IMR-90 (cell line): ENCODE data around the gene ZNF282. TPM values are rescaled to one million over a fixed set of nuclear protein-coding genes. Genes with fewer than 3 reads are reported as not detected.

Experiments used
- ATAC-seq: fragments of 200-7000 bp; cut with Tn5 transposase; 2 replicates; pipeline ENCODE4 v1.9.1; 2020; ENCODE audit warnings: low read depth, mild to moderate bottlenecking, moderate library complexity
- BruUV-seq: library from RNA; stranded (reverse); fragments of 400-500 nt; replicated peaks from 2 replicates; lab custom pipeline; 2021; lab: Mats Ljungman, UMichigan
- CTCF ChIA-PET: fragments of 300-600 bp; formaldehyde crosslinking; extraction: SDS; loops from one replicate; lab custom pipeline; 2021; ENCODE audit warnings: antibody characterized with exemption; lab: Yijun Ruan, JAX
- POLR2A ChIA-PET: fragments of 300-600 bp; sonication (Branson Sonifier 250); formaldehyde crosslinking; loops from one replicate; lab custom pipeline; 2022; ENCODE audit warnings: antibody characterized with exemption; ENCODE audit not compliant: unreplicated experiment; lab: Charles Lee
- DNase-seq: peaks from one replicate; pipeline ENCODE4 v3.0.0; 2013
- H2AFZ ChIP-seq: replicated peaks from 2 replicates; pipeline ENCODE3; 2013; ENCODE audit warnings: low read length, mild to moderate bottlenecking; ENCODE audit not compliant: poor library complexity
- H2AK5ac ChIP-seq: 2 replicates; pipeline ENCODE4 v1.6.1; 2013; ENCODE audit warnings: low read depth, low read length, inconsistent platforms
- H2AK9ac ChIP-seq: replicated peaks from 2 replicates; pipeline ENCODE3; 2013; ENCODE audit warnings: mild to moderate bottlenecking, low read depth, low read length, moderate library complexity; ENCODE audit not compliant: poor library complexity
- H2BK120ac ChIP-seq: 2 replicates; pipeline ENCODE4 v1.6.1; 2013; ENCODE audit warnings: low read depth, low read length, inconsistent platforms
- H2BK15ac ChIP-seq: 3 replicates; pipeline ENCODE4 v1.6.1; 2013; ENCODE audit warnings: low read depth, low read length, inconsistent platforms
- H2BK20ac ChIP-seq: 2 replicates; pipeline ENCODE4 v1.6.1; 2013; ENCODE audit warnings: low read depth, mild to moderate bottlenecking, inconsistent platforms, low read length, moderate library complexity
- H2BK5ac ChIP-seq: 2 replicates; pipeline ENCODE4 v1.6.1; 2013; ENCODE audit warnings: mild to moderate bottlenecking, low read depth, low read length, inconsistent platforms; ENCODE audit not compliant: poor library complexity, severe bottlenecking
- H3K14ac ChIP-seq: replicated peaks from 2 replicates; pipeline ENCODE4 v1.6.1; 2013; ENCODE audit warnings: low read depth, low read length, inconsistent platforms
- H3K18ac ChIP-seq: 2 replicates; pipeline ENCODE4 v1.6.1; 2013; ENCODE audit warnings: low read depth, low read length, control low read depth
- H3K23ac ChIP-seq: 2 replicates; pipeline ENCODE4 v1.6.1; 2013; ENCODE audit warnings: low read depth, low read length, inconsistent platforms
- H3K27ac ChIP-seq: 2 replicates; pipeline ENCODE4 v1.5.1; 2013; ENCODE audit warnings: mild to moderate bottlenecking, control low read depth, low read length; ENCODE audit not compliant: insufficient read depth
- H3K27me3 ChIP-seq: 2 replicates; pipeline ENCODE4 v1.6.1; 2013; ENCODE audit warnings: low read length; ENCODE audit not compliant: control insufficient read depth, insufficient read depth
- H3K36me3 ChIP-seq: 2 replicates; pipeline ENCODE4 v1.6.1; 2013; ENCODE audit warnings: low read length, mixed read lengths; ENCODE audit not compliant: control insufficient read depth, insufficient read depth
- H3K4ac ChIP-seq: 2 replicates; pipeline ENCODE4 v1.6.1; 2013; ENCODE audit warnings: low read depth, low read length, inconsistent platforms
- H3K4me1 ChIP-seq: 2 replicates; pipeline ENCODE4 v1.6.1; 2013; ENCODE audit warnings: low read length, mixed read lengths; ENCODE audit not compliant: control insufficient read depth, insufficient read depth
- H3K4me2 ChIP-seq: 2 replicates; pipeline ENCODE4 v1.6.1; 2013; ENCODE audit warnings: low read depth, mild to moderate bottlenecking, control low read depth, low read length, moderate library complexity
- H3K4me3 ChIP-seq: 2 replicates; pipeline ENCODE4 v1.5.1; 2013; ENCODE audit warnings: low read depth, mild to moderate bottlenecking, control low read depth, low read length, moderate library complexity; ENCODE audit not compliant: insufficient read depth
- H3K56ac ChIP-seq: 2 replicates; pipeline ENCODE4 v1.6.1; 2013; ENCODE audit warnings: low read length, inconsistent platforms; ENCODE audit not compliant: insufficient read depth; ENCODE audit errors: extremely low read depth
- H3K79me1 ChIP-seq, 2 experiments: 2 replicates each; pipeline ENCODE4 v1.6.1; 2013; ENCODE audit warnings: low read length in 2 of 2, inconsistent platforms in 1 of 2, low read depth in 1 of 2
- H3K9ac ChIP-seq: 2 replicates; pipeline ENCODE4 v1.6.1; 2013; ENCODE audit warnings: low read depth, low read length, control low read depth
- H3K9me1 ChIP-seq: 2 replicates; pipeline ENCODE4 v1.6.1; 2013; ENCODE audit warnings: low read length, inconsistent platforms; ENCODE audit not compliant: insufficient read depth
- H3K9me3 ChIP-seq: 2 replicates; pipeline ENCODE4 v1.6.1; 2013; ENCODE audit warnings: low read length; ENCODE audit not compliant: control insufficient read depth, insufficient read depth
- H4K20me1 ChIP-seq: 2 replicates; pipeline ENCODE4 v1.6.1; 2013; ENCODE audit warnings: low read length, inconsistent platforms; ENCODE audit not compliant: insufficient read depth
- H4K5ac ChIP-seq: 2 replicates; pipeline ENCODE4 v1.6.1; 2013; ENCODE audit warnings: mild to moderate bottlenecking, low read depth, low read length, control low read depth
- H4K8ac ChIP-seq, 2 experiments: 2 replicates each; pipeline ENCODE4 v1.6.1; 2013; ENCODE audit warnings: low read depth in 2 of 2, low read length in 2 of 2, control low read depth in 1 of 2, inconsistent platforms in 1 of 2
- H4K91ac ChIP-seq: 2 replicates; pipeline ENCODE4 v1.6.1; 2013; ENCODE audit warnings: low read depth, low read length, inconsistent platforms; ENCODE audit not compliant: insufficient read depth
- BHLHE40 ChIP-seq: fragments of 150-350 bp; IDR thresholded peaks from 2 replicates; pipeline ENCODE4 v1.6.1; 2016; ENCODE audit warnings: mild to moderate bottlenecking, low read depth, low read length
- MAFK ChIP-seq: IDR thresholded peaks from 2 replicates; pipeline ENCODE4 v1.6.1; 2012; ENCODE audit warnings: low read depth, low read length, improper control_type of control experiment
- MAZ ChIP-seq: IDR thresholded peaks from 2 replicates; pipeline ENCODE4 v1.6.1; 2012; ENCODE audit warnings: low read depth, mild to moderate bottlenecking, low read length, improper control_type of control experiment, moderate library complexity, borderline replicate concordance
- MXI1 ChIP-seq: IDR thresholded peaks from 2 replicates; pipeline ENCODE4 v1.6.1; 2012; ENCODE audit warnings: low read depth, mild to moderate bottlenecking, low read length, moderate library complexity, borderline replicate concordance
- NFE2L2 ChIP-seq: fragments of 150-350 bp; IDR thresholded peaks from 2 replicates; pipeline ENCODE4 v1.6.1; 2016; ENCODE audit warnings: low read depth, mild to moderate bottlenecking, low read length
- POLR2A ChIP-seq: IDR thresholded peaks from 2 replicates; pipeline ENCODE4 v1.6.1; 2012; ENCODE audit warnings: mild to moderate bottlenecking, low read depth, low read length
- RAD21 ChIP-seq: IDR thresholded peaks from 2 replicates; pipeline ENCODE4 v1.6.1; 2012; ENCODE audit warnings: low read length, improper control_type of control experiment
- RCOR1 ChIP-seq: IDR thresholded peaks from 2 replicates; pipeline ENCODE4 v1.6.1; 2012; ENCODE audit warnings: mild to moderate bottlenecking, low read length, improper control_type of control experiment; ENCODE audit not compliant: insufficient replicate concordance
- RFX5 ChIP-seq: IDR thresholded peaks from 2 replicates; pipeline ENCODE4 v1.8.0; 2012; ENCODE audit warnings: low read depth, mild to moderate bottlenecking, low read length, moderate library complexity
- SMC3 ChIP-seq: fragments of 150-350 bp; IDR thresholded peaks from 2 replicates; pipeline ENCODE4 v1.6.1; 2016; ENCODE audit warnings: low read depth, mild to moderate bottlenecking, antibody characterized with exemption, low read length, moderate library complexity
- WGBS, 2 experiments: methylation state at CpG; one replicate each; pipeline versions ENCODE4 v1.1.5 to v1.1.7; 2013; ENCODE audit warnings: missing lambda C conversion rate in 2 of 2; ENCODE audit not compliant: insufficient read length in 1 of 2; ENCODE audit errors: extremely low coverage in 2 of 2; 5-methylcytosine and 5-hydroxymethylcytosine counted together
- dilution Hi-C: fragments of 300-500 bp; cut with HindIII; formaldehyde crosslinking; loops from one replicate; pipeline ENCODE4 v1.14.3; 2018; ENCODE audit warnings: low sequenced_read_pairs; ENCODE audit not compliant: unreplicated experiment
- in situ Hi-C: fragments of 300-500 bp; cut with MboI; formaldehyde crosslinking; loops from 3 replicates; pipeline ENCODE4 v1.14.3; 2019; ENCODE audit warnings: low sequenced_read_pairs, inconsistent platforms, mixed read lengths
- intact Hi-C: fragments of 100-400 bp; cut with micrococcal nuclease; formaldehyde crosslinking; loops from 2 replicates; pipeline ENCODE4 v1.10.0; 2022
- polyA plus RNA-seq, 3 experiments: library from polyadenylated mRNA; depleted of rRNA; stranded (reverse); fragments of >200 nt; gene quantifications; 2 replicates each; pipeline ENCODE4 v1.2.3, GENCODE V29; 2012; ENCODE audit warnings: low replicate concordance in 1 of 3
- total RNA-seq: library from RNA; depleted of rRNA; stranded (reverse); fragments of >200 nt; gene quantifications from 2 replicates; pipeline ENCODE4 v1.2.3, GENCODE V29; 2012
- TF ChIP-seq, protein P1 (sequence below): conservative IDR thresholded peaks from 2 replicates; pipeline ENCODE4 v1.5.1; 2012; ENCODE audit warnings: mild to moderate bottlenecking, low read depth, low read length, improper control_type of control experiment

Gene ZNF282
- total and polyA plus RNA-seq, 2 of the 4 experiments (the other 2 are of a cell fraction), result 7.2 to 11.9 TPM

DNA sequence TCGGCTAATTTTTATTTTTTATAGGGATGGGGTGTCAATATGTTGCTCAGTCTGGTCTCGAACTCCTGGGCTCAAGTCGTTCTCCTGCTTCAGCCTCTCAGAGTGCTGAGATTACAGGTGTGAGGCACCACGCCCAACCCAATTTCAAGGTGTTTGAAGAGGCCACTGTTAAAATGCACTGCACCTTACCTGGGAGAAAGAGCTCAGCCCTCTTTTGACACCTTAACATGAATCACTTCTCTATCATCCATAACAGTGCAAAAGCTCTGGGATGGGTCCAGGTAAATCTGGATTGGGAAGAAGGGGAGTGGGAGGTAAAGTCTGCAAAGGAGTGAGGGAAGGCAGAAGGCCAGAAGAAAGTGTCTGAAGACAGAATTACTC, 557 bp upstream of the ZNF282 start:
- Histone ChIP-seq H3K14ac (0 out of 2 replicates have a peak overlapping the region, but pooled peaks have one; percentile 19), H4K91ac (peak overlapping the region; percentile 23; the same call in 1 of the 2 replicates), H4K5ac (peak overlapping the region; percentile 1; the same call in 1 of the 2 replicates), H2AK5ac (no peak overlapping the region), H2AK9ac (peak overlapping the region; percentile 60), H3K4me2 (peak overlapping the region; percentile 63), H4K8ac (peak overlapping the region; percentile 63 to 86; a peak in 3 of 4 replicates), H2BK5ac (no peak overlapping the region), H4K20me1 (peaks cover 12% of the 10 kb centered on the region), H2BK15ac (no peak overlapping the region), H3K4me3 (peak overlapping the region; percentile 75), H3K18ac (no peak overlapping the region), H2AFZ (peak overlapping the region; percentile 97), H3K27me3 (no peaks in the 10 kb centered on the region), H3K56ac (0 out of 2 replicates have a peak overlapping the region, but pooled peaks have one; percentile 35), H3K4me1 (peaks cover 6% of the 10 kb centered on the region), H3K79me1 (peaks cover 0 to 30% of the 10 kb centered on the region in 2 experiments), H3K4ac (peak overlapping the region; percentile 64), H2BK20ac (no peak overlapping the region), H3K9ac (peak overlapping the region; percentile 32), H3K23ac (no peak overlapping the region; the same call in 1 of the 2 replicates), H2BK120ac (peak overlapping the region; percentile 46; the same call in 1 of the 2 replicates), H3K27ac (no peak overlapping the region), H3K9me1 (0 out of 2 replicates have a peak, but pooled peaks cover 6% of the 10 kb centered on the region), H3K9me3 (no peaks in the 10 kb centered on the region), H3K36me3 (peaks cover 11% of the 10 kb centered on the region)
- in situ Hi-C loops, result no loop called here
- dilution Hi-C loops, result no loop called here
- TF ChIP-seq MAFK (no peak), MXI1 (no peak), RAD21 (no peak), NFE2L2 (no peak), POLR2A (no peak), SMC3 (no peak), RFX5 (no peak), MAZ (no peak), RCOR1 (no peak), BHLHE40 (no peak)
- TF ChIP-seq, protein P1, sequence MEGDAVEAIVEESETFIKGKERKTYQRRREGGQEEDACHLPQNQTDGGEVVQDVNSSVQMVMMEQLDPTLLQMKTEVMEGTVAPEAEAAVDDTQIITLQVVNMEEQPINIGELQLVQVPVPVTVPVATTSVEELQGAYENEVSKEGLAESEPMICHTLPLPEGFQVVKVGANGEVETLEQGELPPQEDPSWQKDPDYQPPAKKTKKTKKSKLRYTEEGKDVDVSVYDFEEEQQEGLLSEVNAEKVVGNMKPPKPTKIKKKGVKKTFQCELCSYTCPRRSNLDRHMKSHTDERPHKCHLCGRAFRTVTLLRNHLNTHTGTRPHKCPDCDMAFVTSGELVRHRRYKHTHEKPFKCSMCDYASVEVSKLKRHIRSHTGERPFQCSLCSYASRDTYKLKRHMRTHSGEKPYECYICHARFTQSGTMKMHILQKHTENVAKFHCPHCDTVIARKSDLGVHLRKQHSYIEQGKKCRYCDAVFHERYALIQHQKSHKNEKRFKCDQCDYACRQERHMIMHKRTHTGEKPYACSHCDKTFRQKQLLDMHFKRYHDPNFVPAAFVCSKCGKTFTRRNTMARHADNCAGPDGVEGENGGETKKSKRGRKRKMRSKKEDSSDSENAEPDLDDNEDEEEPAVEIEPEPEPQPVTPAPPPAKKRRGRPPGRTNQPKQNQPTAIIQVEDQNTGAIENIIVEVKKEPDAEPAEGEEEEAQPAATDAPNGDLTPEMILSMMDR, result no peak
- ATAC-seq (no peak), DNase-seq (no peak)
- no TSS peak for BruUV-seq
- CTCF ChIA-PET, result interaction anchor here (0.5 to 1.2 kb wide), 8 partner anchors 9 to 68 kb away, joined by 3 to 9 read pairs (median 3); partner anchors contain the start of gene ZNF398
- POLR2A ChIA-PET, result no interaction called here
- intact Hi-C loops, result loop anchor here (5.0 kb wide), 1 partner anchor 38 kb away; no protein-coding TSS in a partner anchor
- no CpG with 5 or more reads among the region's 4 CpGs for WGBS, 2 experiments
